Measurements from ENCODE around the gene SAMD4A.

Gene SAMD4A

GRCh38 chr14:54664961-54665360 is 98.0 kb downstream of the SAMD4A start:
- FAIRE-seq = no peak

- no peak for FAIRE-seq
Observed at GRCh38 chr14:54665946-54666345, 99.0 kb downstream of the SAMD4A start.

GRCh38 chr14:54667026-54667744 is 100.3 kb downstream of the SAMD4A start:
- FAIRE-seq = no peak

GRCh38 chr14:54667764-54668163 is 100.8 kb downstream of the SAMD4A start:
- FAIRE-seq = no peak

GRCh38 chr14:54669721-54670561 is 103.0 kb downstream of the SAMD4A start:
- no peak for FAIRE-seq

- FAIRE-seq = no peak
Observed at GRCh38 chr14:54671537-54671936, 104.6 kb downstream of the SAMD4A start.

- no peak for FAIRE-seq
Observed at GRCh38 chr14:54672181-54672580, 105.3 kb downstream of the SAMD4A start.

GRCh38 chr14:54672688-54673087 is 105.8 kb downstream of the SAMD4A start:
- no peak for FAIRE-seq

GRCh38 chr14:54673193-54674045 is 106.5 kb downstream of the SAMD4A start:
- no peak for FAIRE-seq

GRCh38 chr14:54674046-54674741 is 107.3 kb downstream of the SAMD4A start:
- FAIRE-seq = no peak

- FAIRE-seq = no peak
Observed at GRCh38 chr14:54675236-54676128, 108.6 kb downstream of the SAMD4A start.

GRCh38 chr14:54676812-54677708 is 110.1 kb downstream of the SAMD4A start:
- no peak for FAIRE-seq

GRCh38 chr14:54680651-54681050 is 113.7 kb downstream of the SAMD4A start:
- no peak for FAIRE-seq

- no peak for FAIRE-seq
Observed at GRCh38 chr14:54681811-54682261, 114.9 kb downstream of the SAMD4A start.

- no peak for FAIRE-seq
Observed at GRCh38 chr14:54682578-54682977, 115.7 kb downstream of the SAMD4A start.

- no peak for FAIRE-seq
Observed at GRCh38 chr14:54683882-54684794, 117.2 kb downstream of the SAMD4A start.

- no peak for FAIRE-seq
Observed at GRCh38 chr14:54685286-54685845, 118.4 kb downstream of the SAMD4A start.

- no peak for FAIRE-seq
Observed at GRCh38 chr14:54686219-54686870, 119.4 kb downstream of the SAMD4A start.
